OCI-LY1 (cell line): ENCODE data around the gene SIX2.

ENCODE experiments used
- H2AFZ ChIP-seq: fragments of 200-600 bp; sonication (generic), shearing (Covaris generic); 2 replicates; pipeline ENCODE4 v1.6.0; 2014; ENCODE audit warnings: antibody characterized with exemption, mild to moderate bottlenecking, low read length
- H3F3A ChIP-seq: fragments of 200-600 bp; sonication (generic), shearing (Covaris generic); 2 replicates; pipeline ENCODE4 v1.6.0; 2014; ENCODE audit warnings: mild to moderate bottlenecking, antibody characterized with exemption, low read length, moderate library complexity; ENCODE audit not compliant: insufficient read depth
- H3K27ac ChIP-seq: fragments of 200-600 bp; sonication (generic); 2 replicates; pipeline ENCODE4 v1.5.1; 2014; ENCODE audit warnings: low read length, mixed run types, mild to moderate bottlenecking, low read depth; ENCODE audit not compliant: poor library complexity, severe bottlenecking
- H3K27me3 ChIP-seq: fragments of 200-600 bp; sonication (generic); 2 replicates; pipeline ENCODE4 v1.6.0; 2014; ENCODE audit warnings: antibody characterized with exemption, mild to moderate bottlenecking, low read length, moderate library complexity; ENCODE audit not compliant: insufficient read depth
- H3K36me3 ChIP-seq: fragments of 200-600 bp; sonication (generic); 2 replicates; pipeline ENCODE4 v1.6.1; 2014; ENCODE audit warnings: mild to moderate bottlenecking, antibody characterized with exemption, low read length, moderate library complexity, mixed read lengths; ENCODE audit not compliant: insufficient read depth
- H3K4me1 ChIP-seq: fragments of 200-600 bp; sonication (generic); 2 replicates; pipeline ENCODE4 v1.5.1; 2014; ENCODE audit warnings: mild to moderate bottlenecking, low read length, moderate library complexity; ENCODE audit not compliant: insufficient read depth, severe bottlenecking
- H3K4me2 ChIP-seq: fragments of 200-600 bp; sonication (generic), shearing (Covaris generic); 2 replicates; pipeline ENCODE4 v1.6.1; 2014; ENCODE audit warnings: low read length
- H3K4me3 ChIP-seq: fragments of 200-600 bp; sonication (generic); 2 replicates; pipeline ENCODE4 v1.5.1; 2014; ENCODE audit warnings: low read length, low read depth, mild to moderate bottlenecking, mixed read lengths; ENCODE audit not compliant: poor library complexity, severe bottlenecking
- H3K79me2 ChIP-seq: fragments of 200-600 bp; shearing (Covaris generic); 2 replicates; pipeline ENCODE4 v1.6.1; 2016; ENCODE audit warnings: mixed run types, low read length, mixed read lengths; ENCODE audit not compliant: insufficient read depth
- H3K9ac ChIP-seq: fragments of 200-600 bp; sonication (generic), shearing (Covaris generic); 2 replicates; pipeline ENCODE4 v1.6.1; 2014; ENCODE audit warnings: mild to moderate bottlenecking, low read length, mixed read lengths
- H3K9me2 ChIP-seq: fragments of 200-600 bp; sonication (generic), shearing (Covaris generic); 2 replicates; pipeline ENCODE4 v1.6.1; 2014; ENCODE audit warnings: low read depth, mild to moderate bottlenecking, low read length, mixed read lengths
- H3K9me3 ChIP-seq: fragments of 200-600 bp; shearing (Covaris generic); 2 replicates; pipeline ENCODE4 v1.6.1; 2014; ENCODE audit warnings: low read length, mixed read lengths
- H4K20me1 ChIP-seq: fragments of 200-600 bp; sonication (generic), shearing (Covaris generic); 2 replicates; pipeline ENCODE4 v1.6.0; 2016; ENCODE audit warnings: mild to moderate bottlenecking, low read length; ENCODE audit not compliant: insufficient read depth
- CTCF ChIP-seq: fragments of 200-600 bp; sonication (generic), shearing (Covaris generic); IDR thresholded peaks from 2 replicates; pipeline ENCODE4 v1.5.1; 2017; ENCODE audit warnings: mild to moderate bottlenecking, antibody characterized with exemption, low read length, moderate library complexity, mixed read lengths
- EZH2 ChIP-seq: fragments of 200-600 bp; sonication (generic), shearing (Covaris generic); IDR thresholded peaks from 2 replicates; pipeline ENCODE4 v1.8.0; 2017; ENCODE audit warnings: borderline replicate concordance, mixed run types, mild to moderate bottlenecking, antibody characterized with exemption, low read length, moderate library complexity, mixed read lengths

SIX2 gene

GRCh38 chr2:45033302-45033701, 24.1 kb upstream of the SIX2 start:
- TF ChIP-seq EZH2 (no peak), CTCF (no peak)
- no peak overlapping the region for H3K4me2 ChIP-seq
- no peaks in the 10 kb centered on the region for H3K27me3 ChIP-seq
- no peak overlapping the region for H2AFZ ChIP-seq
- no peak overlapping the region for H3K27ac ChIP-seq
- no peaks in the 10 kb centered on the region for H3F3A ChIP-seq
- no peaks in the 10 kb centered on the region for H3K9me2 ChIP-seq
- H3K36me3 ChIP-seq = no peaks in the 10 kb centered on the region
- H3K79me2 ChIP-seq = no peaks in the 10 kb centered on the region
- no peaks in the 10 kb centered on the region for H3K9me3 ChIP-seq
- no peak overlapping the region for H3K9ac ChIP-seq
- no peaks in the 10 kb centered on the region for H4K20me1 ChIP-seq
- H3K4me1 ChIP-seq = no peaks in the 10 kb centered on the region
- no peak overlapping the region for H3K4me3 ChIP-seq

GRCh38 chr2:45031028-45031427, 21.8 kb upstream of the SIX2 start:
- no peaks in the 10 kb centered on the region for H3K9me2 ChIP-seq
- no peaks in the 10 kb centered on the region for H3F3A ChIP-seq
- H3K4me1 ChIP-seq = no peaks in the 10 kb centered on the region
- H3K9ac ChIP-seq = no peak overlapping the region
- no peaks in the 10 kb centered on the region for H3K9me3 ChIP-seq
- no peaks in the 10 kb centered on the region for H4K20me1 ChIP-seq
- H3K4me2 ChIP-seq = no peak overlapping the region
- no peaks in the 10 kb centered on the region for H3K79me2 ChIP-seq
- no peaks in the 10 kb centered on the region for H3K36me3 ChIP-seq
- no peak overlapping the region for H3K27ac ChIP-seq
- H2AFZ ChIP-seq = no peak overlapping the region
- no peaks in the 10 kb centered on the region for H3K27me3 ChIP-seq
- TF ChIP-seq CTCF (no peak), EZH2 (no peak)
- no peak overlapping the region for H3K4me3 ChIP-seq

- Histone ChIP-seq H3K9me3 (no peaks in the 10 kb centered on the region), H3K27ac (no peak overlapping the region), H3K9ac (no peak overlapping the region), H3K9me2 (no peaks in the 10 kb centered on the region), H3K4me1 (no peaks in the 10 kb centered on the region), H3K4me3 (no peak overlapping the region), H2AFZ (no peak overlapping the region), H3K36me3 (no peaks in the 10 kb centered on the region), H3K79me2 (no peaks in the 10 kb centered on the region), H4K20me1 (no peaks in the 10 kb centered on the region), H3K27me3 (no peaks in the 10 kb centered on the region), H3K4me2 (no peak overlapping the region), H3F3A (no peaks in the 10 kb centered on the region)
- TF ChIP-seq CTCF (no peak), EZH2 (no peak)
Measured at GRCh38 chr2:45030553-45030952, 21.3 kb upstream of the SIX2 start.
